Stimulated activated CD8-positive, alpha-beta memory T cell treated with anti-CD3 and anti-CD28 coated beads, Interleukin-7, amount 100 ng/mL, for 1 hour (primary cell): ENCODE measurements around the gene HMG20A.

Experiments used
- DNase-seq, 2 donors: peaks; one replicate each; pipeline ENCODE4 v3.0.0-alpha.2; 2020; ENCODE audit warnings: low read depth in 2 of 2

The HMG20A gene

GRCh38 chr15:77475898-77476297, 55.2 kb downstream of the HMG20A start:
- DNase-seq, result no peak

GRCh38 chr15:77476995-77477394, 56.3 kb downstream of the HMG20A start:
- no peak for DNase-seq

GRCh38 chr15:77478051-77478450, 57.4 kb downstream of the HMG20A start:
- no peak for DNase-seq

- DNase-seq, result no peak
Measured at GRCh38 chr15:77479015-77479414, 58.3 kb downstream of the HMG20A start.

GRCh38 chr15:77480859-77481633, 60.4 kb downstream of the HMG20A start:
- no peak for DNase-seq

GRCh38 chr15:77481670-77482069, 61.0 kb downstream of the HMG20A start:
- DNase-seq, result no peak

GRCh38 chr15:77482570-77482969, 61.9 kb downstream of the HMG20A start:
- no peak for DNase-seq

GRCh38 chr15:77483425-77484140, 62.9 kb downstream of the HMG20A start:
- DNase-seq, result no peak

- no peak for DNase-seq
Measured at GRCh38 chr15:77484994-77485393, 64.3 kb downstream of the HMG20A start.

GRCh38 chr15:77486542-77487468, 66.1 kb downstream of the HMG20A start:
- DNase-seq, result no peak

- DNase-seq, result no peak
Measured at GRCh38 chr15:77487469-77487842, 66.8 kb downstream of the HMG20A start.

- no peak for DNase-seq
Measured at GRCh38 chr15:77487888-77488287, 67.2 kb downstream of the HMG20A start.

GRCh38 chr15:77489647-77490046, 69.0 kb downstream of the HMG20A start:
- DNase-seq, result no peak

GRCh38 chr15:77493324-77493907, 72.7 kb downstream of the HMG20A start:
- DNase-seq, result no peak

- no peak for DNase-seq
Measured at GRCh38 chr15:77494073-77494867, 73.6 kb downstream of the HMG20A start.

- no peak for DNase-seq
Measured at GRCh38 chr15:77494964-77495363, 74.3 kb downstream of the HMG20A start.

- no peak for DNase-seq
Measured at GRCh38 chr15:77495838-77496596, 75.3 kb downstream of the HMG20A start.

GRCh38 chr15:77496715-77497109, 76.0 kb downstream of the HMG20A start:
- peak; percentile 45 to 56 for DNase-seq

GRCh38 chr15:77497110-77497737, 76.5 kb downstream of the HMG20A start:
- DNase-seq, result no peak

- DNase-seq, result no peak
Measured at GRCh38 chr15:77497942-77498361, 77.3 kb downstream of the HMG20A start.
